HG02763 (cell line): ENCODE results near the gene CARHSP1.
"Not testable (repeated sequence)": the region's sequence is repeated elsewhere in the genome, so short reads cannot be mapped to it uniquely, and the experiment has no call there.

ENCODE experiments used
- ATAC-seq: cut with Tn5 transposase; IDR thresholded peaks from one replicate; pipeline ENCODE4 v1.9.1; 2021; ENCODE audit warnings: mild to moderate bottlenecking, moderate library complexity; ENCODE audit not compliant: unreplicated experiment

CARHSP1 gene

DNA sequence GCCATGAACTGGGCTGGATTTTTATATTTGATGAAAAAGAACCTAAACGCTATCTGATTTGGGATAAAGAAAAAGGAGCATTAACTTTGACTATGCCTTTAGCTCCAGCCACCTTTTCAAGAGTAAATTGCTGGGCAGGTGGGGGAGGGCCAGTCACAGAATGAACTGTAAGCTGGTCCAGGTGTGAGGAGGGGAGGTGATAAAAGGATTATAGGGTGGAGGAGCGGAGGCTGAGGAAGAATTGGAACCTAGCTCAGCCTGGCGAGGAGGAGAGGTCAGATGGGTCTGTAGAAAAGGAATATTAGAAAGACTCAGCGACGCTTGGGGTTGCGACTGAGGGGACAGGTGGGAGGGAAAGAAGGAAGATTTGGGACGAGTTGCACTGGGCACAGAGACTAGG lies 32.0 kb downstream of the CARHSP1 start:
- not testable (repeated sequence) for ATAC-seq

DNA sequence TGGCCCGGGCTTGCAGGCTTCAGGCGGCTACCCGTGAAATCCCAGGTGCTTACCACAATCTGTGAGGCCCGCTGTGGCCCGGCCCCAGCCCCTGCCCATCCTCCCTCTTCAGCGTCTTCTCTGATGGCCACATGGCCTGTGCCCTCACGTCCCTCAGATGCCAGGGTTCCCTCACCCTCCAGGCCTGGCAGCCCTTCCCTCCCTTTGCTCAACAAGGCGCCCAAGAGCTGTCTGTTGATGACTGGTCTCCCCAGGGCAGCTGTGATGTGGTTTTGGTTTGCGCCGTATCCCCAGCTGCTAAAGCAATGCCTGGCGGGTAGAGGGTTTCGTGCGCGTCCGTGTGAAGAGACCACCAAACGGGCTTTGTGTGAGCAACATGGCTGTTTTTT lies 36.1 kb downstream of the CARHSP1 start:
- ATAC-seq: no peak

DNA sequence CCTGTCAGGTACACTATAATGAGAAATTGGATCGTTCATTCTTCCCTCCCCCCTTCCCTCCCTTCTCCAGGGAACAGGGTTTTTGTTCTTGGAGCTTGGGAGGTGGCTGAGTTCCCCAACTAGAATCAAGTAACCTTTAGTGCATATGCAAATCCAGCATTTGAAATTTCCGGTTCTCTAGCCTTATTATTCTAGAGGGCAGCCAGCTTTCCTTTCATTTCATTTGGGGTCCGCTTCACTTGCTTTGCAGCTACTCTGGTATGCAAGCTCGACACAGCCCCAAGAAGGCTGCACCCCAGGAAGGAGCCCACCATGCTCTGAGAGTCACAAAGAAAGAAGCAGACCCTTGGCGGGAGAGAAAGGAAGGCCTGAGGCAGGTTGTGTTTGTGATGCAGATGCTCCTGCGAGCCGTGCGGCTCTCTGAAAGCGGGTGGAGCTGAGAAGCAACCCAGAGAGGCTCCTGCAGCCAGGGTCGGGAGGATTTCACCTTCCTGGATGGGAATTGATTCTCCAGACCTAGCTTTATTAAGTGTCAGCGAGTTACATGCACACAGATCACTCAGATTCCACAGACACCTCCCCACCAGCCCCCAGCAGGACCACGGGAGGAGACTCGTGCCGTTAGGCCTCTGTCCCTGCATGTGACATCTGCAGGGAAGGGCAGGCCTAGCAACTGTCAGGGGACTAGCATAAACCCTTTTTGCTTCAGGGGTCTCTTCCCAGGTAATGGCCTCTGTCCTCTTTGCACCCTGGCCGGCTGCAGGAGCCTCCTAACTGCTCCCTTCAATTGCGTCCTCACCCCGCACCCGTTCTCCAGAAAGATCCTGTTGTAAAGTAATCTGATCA lies 36.7 kb downstream of the CARHSP1 start:
- no peak for ATAC-seq

DNA sequence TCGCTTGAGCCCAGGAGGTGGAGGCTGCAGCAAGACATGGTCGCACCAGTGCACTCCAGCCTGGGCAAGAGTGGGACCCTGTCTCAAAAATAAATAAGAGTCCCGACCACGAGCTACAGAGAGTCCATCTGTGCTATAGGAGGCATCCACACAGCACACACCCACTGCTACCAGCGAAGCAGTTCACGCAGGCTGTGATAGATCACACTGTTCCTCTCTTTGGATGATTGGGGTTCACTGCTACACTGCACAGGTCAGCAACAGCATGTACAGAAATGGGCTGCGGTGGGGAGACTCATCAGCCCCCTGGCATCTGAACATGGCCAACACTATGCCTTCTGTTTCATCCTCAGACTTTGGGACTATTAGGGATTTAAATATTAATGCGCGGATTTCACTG lies 37.4 kb downstream of the CARHSP1 start:
- no peak for ATAC-seq

DNA sequence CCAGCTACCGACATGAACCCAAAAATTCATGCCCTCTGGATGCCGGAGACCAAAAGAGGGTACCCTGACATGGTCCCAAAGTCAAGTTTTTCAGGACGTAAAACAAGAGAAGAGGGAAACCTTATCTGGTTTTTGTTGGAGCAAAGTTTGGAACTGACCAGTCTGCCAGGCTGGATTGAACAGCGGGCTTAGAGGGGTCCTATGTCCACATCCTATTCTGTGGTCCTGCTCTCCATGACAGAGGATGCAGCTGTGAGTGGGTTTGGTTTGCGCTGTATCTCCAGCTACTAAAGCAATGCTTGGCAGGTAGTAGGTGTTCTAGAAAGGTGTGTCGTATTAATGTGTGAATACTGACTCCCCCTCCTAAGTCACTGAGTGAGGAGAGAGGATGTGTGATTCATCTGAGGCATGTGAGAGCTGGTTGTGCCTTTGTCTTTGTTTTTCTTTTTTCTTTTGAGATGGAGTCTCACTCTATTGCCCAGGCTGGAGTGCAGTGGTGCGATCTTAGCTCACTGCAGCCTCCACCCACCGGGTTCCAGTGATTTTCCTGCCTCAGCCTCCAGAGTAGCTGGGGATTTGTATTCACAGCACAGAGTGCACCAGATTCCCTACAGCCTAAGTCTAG lies 40.2 kb downstream of the CARHSP1 start:
- ATAC-seq: no peak

DNA sequence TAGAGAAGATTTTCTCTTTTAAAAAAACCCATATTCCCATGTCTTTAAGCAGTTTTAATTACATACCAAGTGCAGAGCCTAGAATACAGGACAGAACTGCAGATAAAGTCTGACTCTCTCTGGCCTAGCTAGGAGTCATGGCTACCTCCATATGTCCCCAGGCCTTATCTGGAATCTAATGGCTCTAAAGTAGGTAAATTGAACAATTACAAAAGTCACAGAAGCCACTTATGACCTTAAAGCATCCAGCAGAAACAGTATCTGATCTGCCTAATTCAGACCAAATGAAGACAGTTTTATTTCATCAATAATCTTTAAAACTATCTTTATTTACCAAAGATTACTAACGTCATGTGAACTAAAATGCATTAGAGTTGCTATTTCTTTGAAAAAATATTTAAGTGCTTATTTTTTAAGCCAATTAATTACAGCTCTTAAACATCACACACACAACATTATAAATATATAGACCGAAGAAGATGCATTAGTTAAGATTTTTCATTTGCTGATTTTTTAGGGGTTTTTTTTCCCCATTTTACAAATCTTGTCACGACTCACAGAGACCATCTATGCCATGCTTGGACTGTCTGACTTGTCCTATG lies 42.4 kb downstream of the CARHSP1 start:
- ATAC-seq: no peak

DNA sequence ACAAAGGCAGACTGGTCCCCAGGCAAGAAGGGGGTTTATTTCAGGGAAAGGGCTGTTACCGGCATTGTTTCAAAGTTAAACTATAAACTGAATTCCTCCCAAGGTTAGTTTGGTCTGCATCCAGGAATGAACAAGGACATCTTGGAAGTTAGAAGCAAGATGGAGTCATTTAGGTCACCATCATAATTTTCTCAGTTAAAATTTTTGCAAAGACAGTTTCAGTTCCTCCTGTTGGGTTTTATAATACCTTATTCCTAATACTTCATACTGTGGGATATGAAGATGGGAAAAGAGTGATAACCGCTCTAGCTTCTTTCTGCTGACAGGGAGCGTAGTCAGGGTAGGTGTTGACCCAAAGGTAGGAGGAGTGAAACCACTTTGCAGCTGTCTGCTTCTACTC lies 46.4 kb downstream of the CARHSP1 start:
- ATAC-seq: no peak

DNA sequence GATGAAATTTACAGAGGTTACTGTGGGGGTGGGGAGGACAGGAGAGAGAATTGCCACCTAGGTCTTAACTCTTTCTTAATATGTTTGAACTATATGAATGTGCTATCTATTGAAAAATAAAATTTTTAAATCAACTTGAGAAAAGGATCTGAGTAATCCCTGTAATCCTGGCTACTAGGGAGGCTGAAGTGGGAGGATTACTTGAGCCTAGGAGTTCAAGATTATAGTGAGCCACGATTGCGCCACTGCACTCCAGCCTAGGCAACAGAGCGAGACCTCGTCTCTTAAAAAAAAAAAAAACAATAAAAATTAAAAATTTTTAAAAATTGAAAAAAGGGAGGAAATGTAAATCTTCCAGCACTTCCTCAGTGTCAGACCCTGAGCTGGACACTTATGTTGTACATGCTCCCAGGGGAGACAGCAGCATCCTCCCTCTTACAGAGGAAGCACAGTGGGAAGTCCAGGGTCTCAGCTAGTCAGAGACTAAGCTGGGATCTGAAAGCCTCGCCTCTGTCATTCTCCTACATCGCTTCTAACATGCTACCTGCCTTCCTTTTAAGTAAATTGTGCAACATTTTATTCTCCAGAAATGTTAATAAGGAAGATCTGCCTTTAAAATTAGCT lies 49.3 kb downstream of the CARHSP1 start:
- no peak for ATAC-seq

DNA sequence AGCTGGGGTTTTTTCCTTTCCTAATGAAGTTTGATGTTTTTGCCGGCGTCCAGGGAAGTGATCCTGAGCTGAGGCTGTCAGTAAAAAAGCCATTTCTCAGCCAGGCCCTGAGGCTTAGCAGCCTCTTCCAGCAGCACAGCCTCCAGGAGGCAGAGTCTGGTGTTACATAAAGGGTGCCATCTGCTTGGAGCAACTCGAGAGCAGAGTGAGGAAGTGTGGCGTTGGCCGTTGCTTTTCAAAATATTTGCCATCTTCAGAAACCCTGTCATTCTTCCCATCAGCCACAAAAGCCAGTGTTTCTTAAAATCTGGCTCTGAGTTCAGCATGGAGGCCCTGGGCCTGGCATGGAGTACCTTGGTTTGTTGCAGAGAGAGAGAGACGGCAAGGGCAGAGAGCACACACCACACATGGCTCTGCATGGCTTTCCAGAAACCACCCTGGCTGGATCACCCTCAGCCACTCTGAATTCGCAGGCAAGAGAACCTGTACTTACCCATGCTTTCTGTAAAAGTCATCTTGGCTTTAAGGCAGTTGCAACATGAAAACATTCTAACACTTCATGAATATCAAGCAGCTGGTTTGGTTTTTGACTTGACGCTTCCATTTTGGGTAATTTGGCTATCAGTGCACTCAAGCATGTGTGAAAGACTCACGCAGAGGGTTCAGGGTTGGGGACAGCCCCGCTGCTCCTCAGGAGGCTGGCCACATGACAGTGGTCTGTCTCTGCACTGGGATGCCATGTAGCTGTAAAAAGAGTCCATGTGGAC lies 50.1 kb downstream of the CARHSP1 start:
- ATAC-seq: peak; percentile 72

DNA sequence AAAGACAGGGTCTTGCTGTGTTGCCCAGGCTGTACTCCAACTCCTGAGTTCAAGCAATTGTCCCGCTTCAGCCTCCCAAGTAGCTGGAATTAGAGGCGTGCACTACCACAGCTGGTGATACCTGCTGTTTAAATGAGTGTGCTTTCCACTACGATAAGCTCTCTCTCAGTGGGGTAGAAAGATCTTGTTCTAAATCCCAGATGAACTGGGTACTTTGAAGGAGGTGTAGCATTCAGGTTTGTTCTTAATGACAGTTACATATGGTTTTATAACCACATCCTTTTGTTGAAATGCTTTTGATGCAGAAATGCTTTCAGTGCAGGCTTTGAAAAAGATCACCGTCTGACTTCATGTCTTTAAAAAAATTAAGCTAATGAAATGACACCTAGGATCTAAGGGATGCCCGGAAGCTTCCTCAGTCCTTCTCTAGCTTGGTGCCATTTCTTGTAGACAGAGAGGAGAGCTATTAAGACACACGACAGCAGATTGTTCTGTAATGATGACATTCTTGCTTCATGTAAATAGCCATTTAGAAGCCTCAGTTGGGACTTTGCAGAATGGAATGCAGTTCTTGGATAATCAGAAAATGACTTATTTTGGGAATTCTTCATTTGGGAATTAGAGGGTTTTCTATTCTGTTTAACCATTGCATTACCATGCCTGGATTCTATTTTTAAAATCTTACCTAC lies 51.7 kb downstream of the CARHSP1 start:
- ATAC-seq: no peak

DNA sequence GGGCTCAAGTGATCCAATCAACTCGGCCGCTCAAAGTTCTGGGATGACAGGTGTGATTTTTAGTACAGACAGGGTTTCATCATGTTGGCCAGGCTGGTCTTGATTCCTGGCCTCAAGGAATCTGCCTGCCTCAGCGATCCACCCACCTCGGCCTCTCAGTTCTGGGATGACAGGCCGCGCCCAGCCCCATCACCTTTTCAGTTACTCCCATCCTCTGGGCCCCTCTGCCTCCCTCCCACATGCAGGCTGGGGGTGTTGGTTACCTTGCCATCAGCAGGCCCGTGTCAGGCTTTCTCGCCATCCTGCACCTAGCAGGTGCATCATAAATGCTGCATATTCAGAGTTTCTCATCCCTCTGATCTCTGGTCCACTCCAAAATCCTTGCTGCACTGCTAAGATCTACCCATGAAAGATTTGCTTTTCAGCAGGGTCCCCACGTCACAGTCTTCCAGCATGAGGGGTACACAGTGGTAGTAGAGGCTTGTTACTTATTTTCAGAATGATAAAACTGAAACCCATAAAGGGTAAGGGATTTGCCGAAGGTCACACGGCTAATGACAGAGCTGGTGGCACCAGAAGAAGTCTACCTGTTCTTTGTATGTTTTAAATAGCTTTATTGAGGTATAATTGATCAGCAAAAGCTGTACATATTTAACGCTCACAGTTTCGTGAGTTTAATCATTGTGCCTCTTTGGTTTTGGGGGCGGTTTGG lies 54.6 kb downstream of the CARHSP1 start:
- no peak for ATAC-seq

DNA sequence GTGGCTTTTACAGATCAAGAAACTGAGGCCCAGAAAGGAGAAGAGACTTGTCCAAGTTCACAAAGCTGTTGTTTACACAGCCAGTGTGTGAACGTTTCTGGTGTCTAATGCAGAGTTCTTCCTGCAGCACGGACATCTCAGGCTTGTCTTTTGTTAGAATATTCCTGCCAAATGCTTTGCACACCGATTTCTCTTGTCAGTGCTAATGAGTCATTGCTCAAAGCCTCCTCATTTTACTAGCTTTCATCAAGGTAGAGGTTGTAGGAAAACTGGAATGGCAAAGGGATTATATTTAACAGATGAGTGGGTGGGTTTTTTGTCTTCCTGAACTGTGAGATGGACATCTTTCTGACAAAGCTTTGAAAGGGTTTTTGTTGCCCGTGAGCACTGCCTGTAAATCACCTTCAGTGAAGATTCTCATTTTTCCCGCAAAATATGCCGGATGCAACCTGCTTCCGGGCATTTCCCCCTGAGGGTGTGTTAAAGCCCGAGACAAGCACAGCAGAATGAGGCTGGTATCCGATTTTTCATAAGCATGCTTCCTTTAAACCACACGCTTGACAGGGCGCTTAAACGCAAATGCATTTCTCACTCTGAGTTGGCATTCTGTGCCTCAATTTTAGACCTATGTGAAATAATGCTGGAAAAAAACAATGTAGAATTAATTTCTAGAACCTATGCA lies 56.5 kb downstream of the CARHSP1 start:
- no peak for ATAC-seq

DNA sequence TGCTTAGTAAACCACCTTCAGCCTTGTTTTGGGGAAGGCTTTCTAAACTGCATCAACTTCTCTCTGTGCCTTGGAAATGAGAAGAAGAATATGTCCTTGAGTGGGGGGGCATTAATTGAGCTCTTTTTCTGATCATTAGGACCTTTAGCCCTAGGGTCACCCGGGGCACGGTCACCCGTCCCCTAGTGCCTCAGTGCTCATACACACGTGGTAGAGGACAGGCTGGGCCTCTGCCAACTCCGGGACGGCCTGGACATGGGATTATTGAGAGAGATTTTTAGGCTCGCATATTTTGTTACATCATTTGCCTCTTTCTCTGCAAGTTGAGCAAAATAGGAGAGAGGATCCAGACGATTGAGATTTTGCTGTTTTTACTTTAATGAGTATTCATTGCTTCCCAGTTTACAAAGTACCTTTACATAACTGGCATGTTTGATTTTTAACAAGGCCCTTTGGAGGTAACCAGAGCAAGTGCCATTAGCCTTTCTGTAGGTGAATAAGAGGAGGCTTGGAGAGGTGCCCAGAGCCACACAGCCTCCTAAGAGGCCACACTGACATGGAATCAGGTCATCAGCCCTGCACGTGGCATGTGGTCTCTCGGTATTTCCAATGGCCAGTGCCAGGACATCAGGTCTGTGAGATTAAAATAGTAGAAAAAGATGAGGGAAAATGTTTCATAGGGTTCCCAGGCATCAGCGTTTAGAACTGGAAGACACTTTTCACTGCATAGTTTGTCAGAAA lies 60.0 kb downstream of the CARHSP1 start:
- ATAC-seq: no peak

DNA sequence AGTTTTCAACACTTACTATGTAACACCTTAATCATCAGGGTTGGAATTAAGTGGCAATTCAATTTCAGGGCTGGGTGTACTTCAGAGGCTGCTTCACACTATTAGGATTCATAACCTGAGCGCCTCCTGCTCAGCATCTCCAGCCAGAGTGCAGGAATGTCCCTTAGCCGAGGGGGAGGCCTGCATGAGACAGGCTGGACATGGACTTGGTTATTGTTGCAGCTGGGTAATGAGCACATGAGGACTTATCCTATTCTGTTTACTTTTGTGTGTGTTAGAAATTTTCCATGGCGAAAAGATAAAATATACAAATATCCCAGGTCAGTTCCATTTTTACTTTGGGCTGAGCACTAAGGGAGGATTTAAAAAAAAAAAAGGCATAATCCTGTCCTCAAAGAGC lies 60.8 kb downstream of the CARHSP1 start:
- no peak for ATAC-seq

DNA sequence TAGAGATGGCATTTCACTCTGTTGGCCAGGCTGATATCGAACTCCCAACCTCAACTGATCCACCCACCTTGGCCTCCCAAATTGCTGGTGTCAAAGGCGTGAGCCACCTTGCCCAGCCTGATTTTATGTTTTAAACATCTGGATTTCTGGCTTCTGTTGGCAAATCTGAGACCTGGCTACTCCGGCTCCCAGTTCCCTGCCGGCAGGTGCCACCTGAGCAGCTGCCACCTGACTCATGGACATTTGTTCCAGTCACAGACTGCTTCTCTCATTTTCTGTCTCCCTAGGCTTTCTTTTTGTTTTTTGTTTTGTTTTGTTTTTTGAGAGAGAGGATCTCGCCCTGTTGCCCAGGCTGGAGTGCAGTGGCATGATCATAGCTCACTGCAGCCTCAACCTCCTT lies 61.6 kb downstream of the CARHSP1 start:
- no peak for ATAC-seq

DNA sequence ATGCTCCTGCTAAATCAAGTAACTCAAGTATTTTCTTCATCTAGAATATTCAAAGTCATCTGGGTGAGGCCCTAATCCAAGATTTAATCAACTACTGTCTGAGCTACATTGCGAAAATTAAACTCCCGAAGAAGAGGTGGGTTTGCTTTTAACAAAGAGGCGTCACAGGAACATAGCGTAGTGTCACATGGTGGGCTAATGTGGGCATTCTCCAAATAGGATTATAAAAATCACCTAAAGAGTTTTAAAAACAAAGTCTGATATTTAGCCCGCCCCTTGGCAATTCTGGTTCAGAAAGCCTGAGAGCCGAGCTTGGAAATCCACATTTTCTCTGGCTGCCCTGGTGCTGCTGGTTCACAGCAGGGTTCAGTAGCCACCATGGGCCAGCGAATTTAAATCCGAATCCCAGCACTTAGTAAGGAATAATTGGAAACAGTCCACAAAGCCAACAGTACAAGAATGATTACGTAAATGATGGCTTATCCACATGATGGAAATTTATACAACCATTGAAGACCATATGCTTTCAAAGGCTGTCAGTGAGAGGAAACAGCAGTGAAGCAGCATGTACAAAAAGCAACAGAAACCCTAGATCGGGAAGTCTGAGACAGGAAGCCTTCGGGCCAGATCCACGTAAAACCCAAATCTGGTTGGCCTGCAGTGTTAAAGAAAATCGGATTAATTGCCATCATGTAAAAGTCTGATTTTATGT lies 62.4 kb downstream of the CARHSP1 start:
- ATAC-seq: no peak

DNA sequence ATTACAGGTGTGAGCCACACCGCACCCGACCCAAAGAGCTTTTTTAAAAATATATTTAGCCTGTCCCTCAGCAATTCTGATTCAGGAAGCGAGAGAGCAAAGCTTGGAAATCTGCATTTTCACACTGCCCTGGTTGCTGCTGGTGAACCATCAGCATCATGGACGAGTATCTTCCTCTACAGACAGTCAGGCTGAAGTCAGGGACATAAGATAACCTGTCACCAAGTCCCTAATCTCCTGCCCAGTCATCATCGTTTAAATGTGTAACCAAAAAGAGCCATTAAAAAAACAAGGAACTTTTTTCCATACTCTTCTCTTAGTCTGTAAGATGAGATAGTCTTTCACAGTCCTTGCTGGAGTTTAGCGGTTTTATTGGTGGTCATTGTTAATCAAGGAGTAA lies 64.5 kb downstream of the CARHSP1 start:
- no peak for ATAC-seq

DNA sequence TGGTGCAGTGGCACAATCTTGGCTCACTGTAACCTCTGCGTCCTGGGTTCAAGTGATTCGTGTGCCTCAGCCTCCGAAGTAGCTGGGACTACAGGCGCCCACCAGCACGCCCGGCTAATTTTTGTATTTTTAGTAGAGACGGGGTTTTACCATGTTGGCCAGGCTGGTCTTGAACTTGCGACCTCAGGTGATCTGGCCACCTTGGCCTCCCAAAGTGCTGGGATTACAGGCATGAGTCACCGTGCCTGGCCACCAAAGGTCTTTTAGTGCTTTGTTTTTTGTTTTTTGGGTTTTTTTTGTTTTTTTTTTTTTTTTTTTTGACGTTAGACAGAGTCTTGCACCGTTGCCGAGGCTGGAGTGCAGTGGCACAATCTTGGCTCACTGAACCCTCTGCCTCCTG lies 65.1 kb downstream of the CARHSP1 start:
- not testable (repeated sequence) for ATAC-seq
